ENCODE data around the gene KLF15. TPM values are rescaled to one million over a fixed set of nuclear protein-coding genes. Genes with fewer than 3 reads are reported as not detected.

The KLF15 gene
- total and polyA plus RNA-seq, 2 of the 4 experiments (the other 2 are of a cell fraction) = 0.18 to 0.24 TPM

DNA sequence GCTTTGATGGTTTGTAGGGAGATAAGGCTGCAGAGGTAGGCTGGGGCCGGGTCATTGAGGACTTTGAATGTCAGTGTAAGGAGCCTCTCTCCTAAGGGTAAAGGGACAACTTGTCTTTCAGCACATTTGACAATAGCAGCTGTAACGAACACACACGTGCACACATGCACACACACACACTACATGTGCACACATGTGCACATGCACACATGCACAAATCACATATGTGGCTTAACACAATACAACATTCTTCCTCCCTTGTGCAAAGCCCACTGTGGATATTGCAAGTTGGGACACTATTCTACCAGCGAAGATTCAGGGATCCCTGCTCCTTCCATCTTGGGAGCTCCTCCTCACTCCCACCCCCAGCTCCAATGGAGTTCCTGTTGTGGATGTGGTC lies 36.4 kb upstream of the KLF15 start:
- Histone ChIP-seq H3K9ac (ENCODE audit: low read depth, low read length) (no peak overlapping the region), H3K4ac (ENCODE audit: low read depth, low read length) (no peak overlapping the region), H2AFZ (replicated peaks; ENCODE audit: low read length, poor library complexity) (no peak overlapping the region), H2AK5ac (ENCODE audit: low read depth, low read length) (no peak overlapping the region), H2BK20ac (ENCODE audit: low read depth, low read length) (no peak overlapping the region), H3K79me1 (ENCODE audit: low read depth in 1 of 2, low read length in 2 of 2) (no peaks in the 10 kb centered on the region), H3K36me3 (ENCODE audit: control insufficient read depth, insufficient read depth, low read length) (no peaks in the 10 kb centered on the region), H2BK15ac (ENCODE audit: low read depth, low read length) (no peak overlapping the region), H4K8ac (ENCODE audit: low read depth in 2 of 2, low read length in 2 of 2) (no peak overlapping the region), H3K14ac (replicated peaks; ENCODE audit: low read depth, low read length) (no peak overlapping the region), H4K91ac (ENCODE audit: insufficient read depth, low read depth, low read length) (no peak overlapping the region), H4K5ac (ENCODE audit: low read depth, low read length) (no peak overlapping the region), H2BK120ac (ENCODE audit: low read depth, low read length) (no peak overlapping the region), H3K27ac (ENCODE audit: insufficient read depth, low read length) (no peak overlapping the region), H4K20me1 (ENCODE audit: insufficient read depth, low read length) (no peaks in the 10 kb centered on the region), H3K4me3 (ENCODE audit: insufficient read depth, low read depth, low read length) (no peak overlapping the region), H2AK9ac (replicated peaks; ENCODE audit: low read depth, low read length, poor library complexity) (no peak overlapping the region), H3K4me1 (ENCODE audit: control insufficient read depth, insufficient read depth, low read length) (no peaks in the 10 kb centered on the region), H3K23ac (ENCODE audit: low read depth, low read length) (no peak overlapping the region), H3K9me1 (ENCODE audit: insufficient read depth, low read length) (no peaks in the 10 kb centered on the region), H3K4me2 (ENCODE audit: low read depth, low read length) (no peak overlapping the region), H3K9me3 (ENCODE audit: control insufficient read depth, insufficient read depth, low read length) (no peaks in the 10 kb centered on the region), H2BK5ac (ENCODE audit: low read depth, low read length, poor library complexity, severe bottlenecking) (no peak overlapping the region), H3K18ac (ENCODE audit: low read depth, low read length) (no peak overlapping the region), H3K56ac (ENCODE audit: extremely low read depth, insufficient read depth, low read length) (no peak overlapping the region), H3K27me3 (ENCODE audit: control insufficient read depth, insufficient read depth, low read length) (peaks cover 47% of the 10 kb centered on the region)
- in situ Hi-C loops (cut with MboI; ENCODE audit: low sequenced_read_pairs) (loop anchor here (10.0 to 25.0 kb wide), 2 partner anchors 149 to 431 kb away; partner anchors contain the start of gene ROPN1B), dilution Hi-C loops (cut with HindIII; ENCODE audit: low sequenced_read_pairs, unreplicated experiment) (no loop called here), intact Hi-C loops (cut with micrococcal nuclease) (no loop called here)
- ATAC-seq (ENCODE audit: low read depth) (no peak), DNase-seq (no peak)
- POLR2A ChIA-PET (ENCODE audit: unreplicated experiment) = no interaction called here
- TF ChIP-seq RFX5 (IDR thresholded peaks at IDR 0.05; ENCODE audit: low read depth, low read length) (no peak), ELK1 (IDR thresholded peaks at IDR 0.05; ENCODE audit: borderline replicate concordance, low read depth, low read length) (no peak), MXI1 (IDR thresholded peaks at IDR 0.05; ENCODE audit: borderline replicate concordance, low read depth, low read length) (no peak)
- TF ChIP-seq, protein P1, sequence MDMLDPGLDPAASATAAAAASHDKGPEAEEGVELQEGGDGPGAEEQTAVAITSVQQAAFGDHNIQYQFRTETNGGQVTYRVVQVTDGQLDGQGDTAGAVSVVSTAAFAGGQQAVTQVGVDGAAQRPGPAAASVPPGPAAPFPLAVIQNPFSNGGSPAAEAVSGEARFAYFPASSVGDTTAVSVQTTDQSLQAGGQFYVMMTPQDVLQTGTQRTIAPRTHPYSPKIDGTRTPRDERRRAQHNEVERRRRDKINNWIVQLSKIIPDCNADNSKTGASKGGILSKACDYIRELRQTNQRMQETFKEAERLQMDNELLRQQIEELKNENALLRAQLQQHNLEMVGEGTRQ (IDR thresholded peaks at IDR 0.05; ENCODE audit: low read depth, low read length) = no peak
- WGBS, 2 experiments (ENCODE audit: extremely low coverage in 2 of 2, insufficient read length in 1 of 2) = no CpG with 5 or more reads among the region's 4 CpGs
- CTCF ChIA-PET = no interaction called here
- no TSS peak for BruUV-seq (replicated peaks)
